Measurements from ENCODE around the gene DCXR. TPM values are rescaled to one million over a fixed set of nuclear protein-coding genes. Genes with fewer than 3 reads are reported as not detected.
A peak's percentile ranks its signal among the peaks of the same experiment; 100 is the strongest.

Gene DCXR
- total and polyA plus RNA-seq, 2 of the 13 experiments (the other 11 are each of a cell fraction or from before 2014, with no cell fraction given) = 287 to 311 TPM

DNA sequence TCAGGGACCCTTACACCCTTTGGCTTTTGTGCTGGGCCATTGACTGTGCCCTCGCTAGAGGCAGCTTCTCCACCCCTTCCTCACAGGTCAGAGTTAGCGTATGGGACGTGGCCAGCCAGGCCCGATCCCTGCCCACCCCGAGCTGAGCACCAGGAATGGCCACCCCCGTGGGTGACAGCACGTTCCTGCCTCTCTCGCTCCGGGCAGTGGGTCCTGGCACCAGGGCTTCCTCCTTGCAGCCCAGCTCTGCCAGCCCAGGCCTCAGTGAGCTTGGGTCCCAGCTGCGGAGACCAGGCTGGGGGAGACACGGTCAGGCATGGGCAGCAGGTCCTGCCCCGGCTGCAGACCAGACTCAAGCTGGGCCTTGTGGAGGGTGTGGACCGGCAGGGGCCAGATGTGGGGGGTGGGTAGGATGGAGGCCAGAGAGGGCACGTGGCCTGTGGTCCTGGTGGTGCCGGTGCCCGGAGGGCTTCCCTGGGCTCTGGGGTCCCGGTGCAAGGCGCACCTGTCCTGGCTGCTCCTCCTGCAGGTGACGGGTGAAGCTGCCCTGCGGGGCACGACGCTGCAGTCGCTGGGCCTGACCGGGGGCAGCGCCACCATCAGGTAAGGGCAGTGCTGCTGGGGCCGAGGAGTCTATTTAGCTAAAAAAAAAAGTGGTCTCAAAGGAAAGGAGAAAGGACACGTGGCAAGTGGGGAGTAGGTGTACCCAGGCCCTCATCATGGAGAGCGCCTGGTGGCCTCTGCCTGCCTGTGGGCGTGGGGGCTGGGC, 41.9 kb downstream of the DCXR start (continued):
- peak; percentile 39; the same call in 1 of the 2 replicates for TF ChIP-seq BHLHE40 (IDR thresholded peaks at IDR 0.05; ENCODE audit: low read length)
- TF ChIP-seq, protein P1, sequence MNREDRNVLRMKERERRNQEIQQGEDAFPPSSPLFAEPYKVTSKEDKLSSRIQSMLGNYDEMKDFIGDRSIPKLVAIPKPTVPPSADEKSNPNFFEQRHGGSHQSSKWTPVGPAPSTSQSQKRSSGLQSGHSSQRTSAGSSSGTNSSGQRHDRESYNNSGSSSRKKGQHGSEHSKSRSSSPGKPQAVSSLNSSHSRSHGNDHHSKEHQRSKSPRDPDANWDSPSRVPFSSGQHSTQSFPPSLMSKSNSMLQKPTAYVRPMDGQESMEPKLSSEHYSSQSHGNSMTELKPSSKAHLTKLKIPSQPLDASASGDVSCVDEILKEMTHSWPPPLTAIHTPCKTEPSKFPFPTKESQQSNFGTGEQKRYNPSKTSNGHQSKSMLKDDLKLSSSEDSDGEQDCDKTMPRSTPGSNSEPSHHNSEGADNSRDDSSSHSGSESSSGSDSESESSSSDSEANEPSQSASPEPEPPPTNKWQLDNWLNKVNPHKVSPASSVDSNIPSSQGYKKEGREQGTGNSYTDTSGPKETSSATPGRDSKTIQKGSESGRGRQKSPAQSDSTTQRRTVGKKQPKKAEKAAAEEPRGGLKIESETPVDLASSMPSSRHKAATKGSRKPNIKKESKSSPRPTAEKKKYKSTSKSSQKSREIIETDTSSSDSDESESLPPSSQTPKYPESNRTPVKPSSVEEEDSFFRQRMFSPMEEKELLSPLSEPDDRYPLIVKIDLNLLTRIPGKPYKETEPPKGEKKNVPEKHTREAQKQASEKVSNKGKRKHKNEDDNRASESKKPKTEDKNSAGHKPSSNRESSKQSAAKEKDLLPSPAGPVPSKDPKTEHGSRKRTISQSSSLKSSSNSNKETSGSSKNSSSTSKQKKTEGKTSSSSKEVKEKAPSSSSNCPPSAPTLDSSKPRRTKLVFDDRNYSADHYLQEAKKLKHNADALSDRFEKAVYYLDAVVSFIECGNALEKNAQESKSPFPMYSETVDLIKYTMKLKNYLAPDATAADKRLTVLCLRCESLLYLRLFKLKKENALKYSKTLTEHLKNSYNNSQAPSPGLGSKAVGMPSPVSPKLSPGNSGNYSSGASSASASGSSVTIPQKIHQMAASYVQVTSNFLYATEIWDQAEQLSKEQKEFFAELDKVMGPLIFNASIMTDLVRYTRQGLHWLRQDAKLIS (CRISPR knock-in tag; IDR thresholded peaks at IDR 0.05) = peak; percentile 98
- peak; percentile 18; the same call in 1 of the 2 replicates for TF ChIP-seq BRD4 (CRISPR knock-in tag; IDR thresholded peaks at IDR 0.05)
- TF ChIP-seq ZNF724P (CRISPR knock-in tag; IDR thresholded peaks at IDR 0.05; ENCODE audit: borderline replicate concordance) = peak; percentile 59; the same call in 1 of the 2 replicates
- TF ChIP-seq, protein P2, sequence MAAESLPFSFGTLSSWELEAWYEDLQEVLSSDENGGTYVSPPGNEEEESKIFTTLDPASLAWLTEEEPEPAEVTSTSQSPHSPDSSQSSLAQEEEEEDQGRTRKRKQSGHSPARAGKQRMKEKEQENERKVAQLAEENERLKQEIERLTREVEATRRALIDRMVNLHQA (CRISPR knock-in tag; IDR thresholded peaks at IDR 0.05) = no peak
- TF ChIP-seq ZNF652 (CRISPR knock-in tag; IDR thresholded peaks at IDR 0.05; ENCODE audit: borderline replicate concordance, low read depth) = peak; percentile 21; the same call in 1 of the 2 replicates
- TF ChIP-seq, protein P3, sequence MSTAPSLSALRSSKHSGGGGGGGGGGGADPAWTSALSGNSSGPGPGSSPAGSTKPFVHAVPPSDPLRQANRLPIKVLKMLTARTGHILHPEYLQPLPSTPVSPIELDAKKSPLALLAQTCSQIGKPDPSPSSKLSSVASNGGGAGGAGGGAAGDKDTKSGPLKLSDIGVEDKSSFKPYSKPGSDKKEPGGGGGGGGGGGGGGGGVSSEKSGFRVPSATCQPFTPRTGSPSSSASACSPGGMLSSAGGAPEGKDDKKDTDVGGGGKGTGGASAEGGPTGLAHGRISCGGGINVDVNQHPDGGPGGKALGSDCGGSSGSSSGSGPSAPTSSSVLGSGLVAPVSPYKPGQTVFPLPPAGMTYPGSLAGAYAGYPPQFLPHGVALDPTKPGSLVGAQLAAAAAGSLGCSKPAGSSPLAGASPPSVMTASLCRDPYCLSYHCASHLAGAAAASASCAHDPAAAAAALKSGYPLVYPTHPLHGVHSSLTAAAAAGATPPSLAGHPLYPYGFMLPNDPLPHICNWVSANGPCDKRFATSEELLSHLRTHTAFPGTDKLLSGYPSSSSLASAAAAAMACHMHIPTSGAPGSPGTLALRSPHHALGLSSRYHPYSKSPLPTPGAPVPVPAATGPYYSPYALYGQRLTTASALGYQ (CRISPR knock-in tag; IDR thresholded peaks at IDR 0.05) = no peak
- TF ChIP-seq GABPA (IDR thresholded peaks at IDR 0.05; ENCODE audit: low read depth, low read length) = no peak
- no peak for TF ChIP-seq GABPA (CRISPR knock-in tag; IDR thresholded peaks at IDR 0.05; ENCODE audit: low read depth)
- TF ChIP-seq ZSCAN9 (CRISPR knock-in tag; IDR thresholded peaks at IDR 0.05; ENCODE audit: borderline replicate concordance) = peak; percentile 59; the same call in 1 of the 2 replicates
- TF ChIP-seq ZBTB8A (CRISPR knock-in tag; IDR thresholded peaks at IDR 0.05; ENCODE audit: borderline replicate concordance, low read depth) = no peak
- TF ChIP-seq ZNF136 (CRISPR knock-in tag; IDR thresholded peaks at IDR 0.05; ENCODE audit: low read depth) = peak; percentile 94; the same call in 1 of the 2 replicates
- peak; percentile 33; the same call in 1 of the 2 replicates for TF ChIP-seq ZNF772 (CRISPR knock-in tag; IDR thresholded peaks at IDR 0.05)
- TF ChIP-seq HMGA1 (CRISPR knock-in tag; conservative IDR thresholded peaks at IDR 0.05) = no peak
- TF ChIP-seq CEBPG (CRISPR knock-in tag; IDR thresholded peaks at IDR 0.05) = peak; percentile 9
- TF ChIP-seq ZNF335 (CRISPR knock-in tag; IDR thresholded peaks at IDR 0.05) = no peak
- TF ChIP-seq, protein P4, sequence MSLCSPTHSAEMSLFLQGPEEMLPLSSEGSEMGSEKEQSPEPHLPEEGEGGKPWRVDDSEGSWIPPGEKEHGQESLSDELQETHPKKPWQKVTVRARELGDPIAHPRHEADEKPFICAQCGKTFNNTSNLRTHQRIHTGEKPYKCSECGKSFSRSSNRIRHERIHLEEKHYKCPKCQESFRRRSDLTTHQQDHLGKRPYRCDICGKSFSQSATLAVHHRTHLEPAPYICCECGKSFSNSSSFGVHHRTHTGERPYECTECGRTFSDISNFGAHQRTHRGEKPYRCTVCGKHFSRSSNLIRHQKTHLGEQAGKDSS (CRISPR knock-in tag; IDR thresholded peaks at IDR 0.05; ENCODE audit: borderline replicate concordance, low read depth) = no peak
- TF ChIP-seq, protein P5, sequence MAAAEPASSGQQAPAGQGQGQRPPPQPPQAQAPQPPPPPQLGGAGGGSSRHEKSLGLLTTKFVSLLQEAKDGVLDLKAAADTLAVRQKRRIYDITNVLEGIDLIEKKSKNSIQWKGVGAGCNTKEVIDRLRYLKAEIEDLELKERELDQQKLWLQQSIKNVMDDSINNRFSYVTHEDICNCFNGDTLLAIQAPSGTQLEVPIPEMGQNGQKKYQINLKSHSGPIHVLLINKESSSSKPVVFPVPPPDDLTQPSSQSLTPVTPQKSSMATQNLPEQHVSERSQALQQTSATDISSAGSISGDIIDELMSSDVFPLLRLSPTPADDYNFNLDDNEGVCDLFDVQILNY (CRISPR knock-in tag; conservative IDR thresholded peaks at IDR 0.05) = no peak; the same call in 1 of the 2 replicates
- peak; percentile 6; the same call in 1 of the 2 replicates for TF ChIP-seq ZNF878 (CRISPR knock-in tag; IDR thresholded peaks at IDR 0.05)
- TF ChIP-seq CBX5 (CRISPR knock-in tag; IDR thresholded peaks at IDR 0.05; ENCODE audit: borderline replicate concordance) = peak; percentile 83; the same call in 1 of the 2 replicates
- TF ChIP-seq ZNF296 (CRISPR knock-in tag; conservative IDR thresholded peaks at IDR 0.05) = no peak; the same call in 1 of the 2 replicates
- no peak; the same call in 1 of the 2 replicates for TF ChIP-seq ZFP82 (CRISPR knock-in tag; IDR thresholded peaks at IDR 0.05; ENCODE audit: borderline replicate concordance)
- TF ChIP-seq ZNF451 (CRISPR knock-in tag; IDR thresholded peaks at IDR 0.05) = peak; percentile 87; the same call in 1 of the 2 replicates
